Ovary (tissue), 9 donors: ENCODE data around the gene SIGLEC15. TPM values are rescaled to one million over a fixed set of nuclear protein-coding genes. Genes with fewer than 3 reads are reported as not detected.

Experiments
- DNase-seq, 5 donors: peaks; one replicate each; pipeline ENCODE4 v3.0.0-alpha.2; 2019 to 2020
- H3K27ac ChIP-seq, 2 donors: fragments of 200-600 bp; one replicate each; pipeline versions ENCODE4 v1.5.1 to v1.8.0; 2019 to 2022
- H3K27me3 ChIP-seq: fragments of 200-600 bp; one replicate; pipeline ENCODE4 v1.8.0; 2022
- H3K36me3 ChIP-seq: fragments of 200-600 bp; sonication (generic); one replicate; pipeline ENCODE4 v1.5.1; 2019
- H3K4me1 ChIP-seq: one replicate; pipeline ENCODE4 v1.8.1; 2013; ENCODE audit warnings: mild to moderate bottlenecking, moderate library complexity; ENCODE audit not compliant: insufficient read depth
- H3K4me3 ChIP-seq: fragments of 200-600 bp; sonication (generic); one replicate; pipeline ENCODE4 v1.5.1; 2017
- H3K9me3 ChIP-seq, 2 donors: fragments of 200-600 bp in 1 of 2; sonication (generic) in 1 of 2; one replicate each; pipeline versions ENCODE4 v1.5.1 to v1.8.1; 2013 to 2019; ENCODE audit warnings: mild to moderate bottlenecking in 1 of 2, moderate library complexity in 1 of 2
- EP300 ChIP-seq: sonication (generic); formaldehyde crosslinking; IDR thresholded peaks from one replicate; pipeline ENCODE4 v1.6.1; 2017; ENCODE audit warnings: antibody characterized with exemption
- POLR2A ChIP-seq: fragments of 450-650 bp; IDR thresholded peaks from one replicate; pipeline ENCODE4 v1.6.1; 2017; ENCODE audit warnings: antibody characterized with exemption, mild to moderate bottlenecking, moderate library complexity
- WGBS, 3 donors: extraction: QIAGEN DNeasy Blood & Tissue Kit in 1 of 3; methylation state at CpG; one replicate each; pipeline versions ENCODE4 v1.1.5 to v1.1.7; 2013 to 2017; 5-methylcytosine and 5-hydroxymethylcytosine counted together
- intact Hi-C, 4 donors: fragments of 100-400 bp; cut with DNase I; formaldehyde crosslinking; loops; one replicate each; pipeline versions ENCODE4 v1.11.0 to v1.15.1; 2022 to 2023
- polyA plus RNA-seq, 2 donors: library from polyadenylated mRNA; stranded (reverse); fragments of 200-250 nt in 1 of 2; fragments of 350-450 nt in 1 of 2; fragmentation: Illumina TruSeq in 1 of 2; extraction: RNeasy Lipid Tissue Mini Kit (QIAGEN cat#74804) in 1 of 2; gene quantifications; one replicate each; pipeline ENCODE4 v1.2.3, GENCODE V29; 2013 to 2014
- total RNA-seq, 7 donors: library from RNA; depleted of rRNA in 2 of 7; stranded (reverse); fragments of >200 nt in 2 of 7; fragmentation: NEBNext Ultra II Directional in 3 of 7; extraction: Animal tissue kit (Norgen Biotek cat#: 25700) in 3 of 7; gene quantifications; one replicate each; pipeline versions ENCODE4 v1.1.0 to v1.2.4, GENCODE V29; 2016 to 2023
- TF ChIP-seq, protein P1 (sequence below), 3 donors: fragments of 450-650 bp in 2 of 3; fragments of 200-600 bp in 1 of 3; IDR thresholded peaks; one replicate each; pipeline versions ENCODE4 v1.5.1 to v1.8.0; 2016 to 2022; ENCODE audit warnings: antibody characterized with exemption in 3 of 3, mild to moderate bottlenecking in 1 of 3
- donor health status: DM: no; HTN: no; CAD: no; lungs with moderate emphysema.
- donor health status: DM: no; HTN: no; CAD: no.
- donor health status: Bipolar disorder and iron deficiency.
- donor health status: DM: yes; HTN: yes; CAD: no.
- donor health status: DM: no; HTN: no; CAD: no.
- donor health status: DM: yes; HTN: yes; CAD: no.

SIGLEC15 gene
- total and polyA plus RNA-seq, 9 donors: 0.05 to 1.4 (median 0.21) TPM; not detected in 3

GRCh38 chr18:45837283-45838070, 12.0 kb downstream of the SIGLEC15 start:
- Histone ChIP-seq H3K36me3 (no peaks in the 10 kb centered on the region), H3K4me1 (peaks cover 7% of the 10 kb centered on the region), H3K9me3 (no peaks in the 10 kb centered on the region), H3K27me3 (no peaks in the 10 kb centered on the region), H3K27ac (no peak overlapping the region), H3K4me3 (no peak overlapping the region)
- TF ChIP-seq, protein P1, sequence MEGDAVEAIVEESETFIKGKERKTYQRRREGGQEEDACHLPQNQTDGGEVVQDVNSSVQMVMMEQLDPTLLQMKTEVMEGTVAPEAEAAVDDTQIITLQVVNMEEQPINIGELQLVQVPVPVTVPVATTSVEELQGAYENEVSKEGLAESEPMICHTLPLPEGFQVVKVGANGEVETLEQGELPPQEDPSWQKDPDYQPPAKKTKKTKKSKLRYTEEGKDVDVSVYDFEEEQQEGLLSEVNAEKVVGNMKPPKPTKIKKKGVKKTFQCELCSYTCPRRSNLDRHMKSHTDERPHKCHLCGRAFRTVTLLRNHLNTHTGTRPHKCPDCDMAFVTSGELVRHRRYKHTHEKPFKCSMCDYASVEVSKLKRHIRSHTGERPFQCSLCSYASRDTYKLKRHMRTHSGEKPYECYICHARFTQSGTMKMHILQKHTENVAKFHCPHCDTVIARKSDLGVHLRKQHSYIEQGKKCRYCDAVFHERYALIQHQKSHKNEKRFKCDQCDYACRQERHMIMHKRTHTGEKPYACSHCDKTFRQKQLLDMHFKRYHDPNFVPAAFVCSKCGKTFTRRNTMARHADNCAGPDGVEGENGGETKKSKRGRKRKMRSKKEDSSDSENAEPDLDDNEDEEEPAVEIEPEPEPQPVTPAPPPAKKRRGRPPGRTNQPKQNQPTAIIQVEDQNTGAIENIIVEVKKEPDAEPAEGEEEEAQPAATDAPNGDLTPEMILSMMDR (IDR thresholded peaks at IDR 0.05): no peak
- no peak for TF ChIP-seq EP300
- peak in 1 of 5 donors; percentile 47 for DNase-seq
- WGBS, 3 donors: 4 to 8% (median 4%) methylated on average over 33 to 84 of the region's 84 CpGs
- intact Hi-C loops: no loop called here

GRCh38 chr18:45838302-45839070, 13.0 kb downstream of the SIGLEC15 start:
- TF ChIP-seq, protein P1 (IDR thresholded peaks at IDR 0.05): no peak
- no peak for TF ChIP-seq POLR2A
- TF ChIP-seq EP300: no peak
- 5% methylated on average over 44 to 53 of the region's 53 CpGs for WGBS, 3 donors
- no peaks in the 10 kb centered on the region for H3K27me3 ChIP-seq

DNA sequence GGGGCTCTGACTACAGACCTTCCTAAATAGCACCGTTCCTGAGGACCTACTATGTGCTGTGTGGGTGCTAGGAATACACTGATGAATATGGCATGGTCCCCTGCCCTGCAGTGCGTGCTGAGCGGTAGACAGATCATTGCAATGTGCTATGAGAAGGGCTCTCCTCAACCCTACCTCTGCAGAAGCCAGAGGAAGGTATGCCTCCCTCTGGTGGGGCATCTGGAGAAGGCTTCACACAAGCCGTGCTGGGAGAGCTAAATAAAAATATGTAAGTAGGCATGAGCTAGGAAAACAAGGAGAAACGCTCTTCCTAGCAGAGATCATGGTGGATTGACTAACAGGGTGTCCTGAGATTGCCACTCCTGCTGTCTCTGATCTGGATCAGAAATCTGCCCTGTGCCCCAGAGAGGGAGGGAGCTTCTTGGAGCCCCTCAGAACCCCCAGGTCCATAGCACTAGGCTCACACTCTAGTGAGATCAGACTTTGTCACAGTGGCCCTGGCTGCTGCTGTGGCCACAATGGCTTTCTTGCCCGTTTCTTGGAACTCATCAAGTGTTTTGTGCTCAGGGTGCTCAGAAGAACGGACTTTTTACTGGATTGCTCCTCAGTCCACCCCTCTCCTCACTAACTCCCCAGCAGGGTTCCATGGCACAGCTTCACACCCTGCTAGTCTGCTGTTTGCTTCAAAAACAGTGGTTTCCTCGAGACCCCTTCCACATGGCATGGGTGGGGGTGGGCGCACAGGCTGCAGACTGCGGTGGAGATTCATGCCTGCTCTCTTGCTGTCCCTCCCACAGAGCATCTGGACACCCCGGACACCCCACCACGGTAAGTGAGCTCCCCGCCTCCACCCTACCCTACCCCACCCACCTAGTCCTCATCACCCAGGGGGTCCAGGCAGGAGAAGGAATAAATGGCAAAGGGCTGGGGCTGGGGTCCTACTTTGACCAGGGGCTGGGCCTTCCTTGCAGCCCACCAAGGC, 14.2 kb downstream of the SIGLEC15 start:
- peaks cover 7% of the 10 kb centered on the region for H3K4me1 ChIP-seq
- no peak overlapping the region for H3K4me3 ChIP-seq
- no peaks in the 10 kb centered on the region for H3K27me3 ChIP-seq
- H3K9me3 ChIP-seq: no peaks in the 10 kb centered on the region
- no peak for TF ChIP-seq POLR2A
- no peak for TF ChIP-seq EP300
- intact Hi-C loops: no loop called here
- no peak overlapping the region for H3K27ac ChIP-seq
- WGBS, 3 donors: 50 to 56% (median 53%) methylated on average over 13 of the region's 13 CpGs
- no peak for DNase-seq
- H3K36me3 ChIP-seq: no peaks in the 10 kb centered on the region

More at GRCh38 chr18:45838302-45839070, 13.0 kb downstream of the SIGLEC15 start:
- DNase-seq: no peak
- no peaks in the 10 kb centered on the region for H3K36me3 ChIP-seq
- H3K9me3 ChIP-seq: no peaks in the 10 kb centered on the region
- intact Hi-C loops: no loop called here
- peaks cover 7% of the 10 kb centered on the region for H3K4me1 ChIP-seq
- H3K4me3 ChIP-seq: no peak overlapping the region
- no peak overlapping the region for H3K27ac ChIP-seq

- H3K36me3 ChIP-seq: no peaks in the 10 kb centered on the region
- TF ChIP-seq EP300 (no peak), POLR2A (no peak)
- TF ChIP-seq, protein P1 (IDR thresholded peaks at IDR 0.05): no peak
- WGBS, 3 donors: 74 to 77% (median 74%) methylated on average over 17 of the region's 17 CpGs
- no peaks in the 10 kb centered on the region for H3K27me3 ChIP-seq
- H3K27ac ChIP-seq: no peak overlapping the region
- intact Hi-C loops: no loop called here
- no peaks in the 10 kb centered on the region for H3K9me3 ChIP-seq
- no peak overlapping the region for H3K4me3 ChIP-seq
- DNase-seq: no peak
- H3K4me1 ChIP-seq: peaks cover 7% of the 10 kb centered on the region
Measured at GRCh38 chr18:45841060-45841764, 15.7 kb downstream of the SIGLEC15 start.
